ENCODE measurements around the gene ENPP4. TPM values are rescaled to one million over a fixed set of nuclear protein-coding genes. Genes with fewer than 3 reads are reported as not detected.
"Not testable (repeated sequence)": the region's sequence is repeated elsewhere in the genome, so short reads cannot be mapped to it uniquely, and the experiment has no call there.

The ENPP4 gene
- total RNA-seq, 1 experiment from 2014 or later: 8.2 TPM

DNA sequence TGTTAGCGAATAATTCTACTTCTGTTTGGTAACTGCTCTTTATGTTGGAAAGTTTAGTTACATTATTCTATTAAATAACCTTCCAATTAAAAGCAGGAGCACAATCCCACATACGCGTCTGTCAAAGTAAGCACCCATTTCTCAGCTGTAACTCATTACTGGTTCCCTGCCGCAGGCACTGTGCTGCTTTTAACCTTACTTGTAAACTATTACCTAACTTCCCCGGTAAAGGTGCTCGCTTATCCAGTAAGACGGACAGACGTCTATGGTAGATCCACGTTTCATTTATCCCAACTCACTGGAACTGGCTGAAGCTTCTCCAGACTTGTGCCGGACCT, 529 bp upstream of the ENPP4 start:
- no peak for DNase-seq (ENCODE audit: extremely low read depth, low read depth)

- DNase-seq (ENCODE audit: extremely low read depth, low read depth): no peak
Observed at GRCh38 chr6:46130666-46131065, 877 bp downstream of the ENPP4 start.

GRCh38 chr6:46131291-46131690, 1.5 kb downstream of the ENPP4 start:
- not testable (repeated sequence) for DNase-seq (ENCODE audit: extremely low read depth, low read depth)

- no peak for DNase-seq (ENCODE audit: extremely low read depth, low read depth)
Observed at GRCh38 chr6:46134216-46134615, 4.4 kb downstream of the ENPP4 start.

- no peak for DNase-seq (ENCODE audit: extremely low read depth, low read depth)
Observed at GRCh38 chr6:46135176-46135575, 5.4 kb downstream of the ENPP4 start.

DNA sequence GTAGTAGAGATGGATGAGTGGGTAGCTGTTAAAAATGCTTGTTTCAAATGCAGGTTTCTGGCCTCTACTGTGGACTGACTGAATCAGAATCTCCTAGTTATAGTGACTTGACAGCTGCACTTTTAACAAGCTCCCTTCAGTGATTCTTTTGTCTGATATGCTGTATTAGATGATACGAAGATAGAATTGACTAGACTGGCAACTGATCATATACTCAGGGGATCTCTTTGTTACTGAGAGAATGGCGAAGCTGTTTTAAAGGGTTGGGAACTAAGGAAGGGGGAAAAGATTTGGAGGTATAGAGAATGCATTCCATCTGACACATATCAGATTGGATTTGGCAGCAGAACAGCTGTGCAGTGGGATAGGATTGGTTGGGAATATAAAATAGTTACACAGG, 7.0 kb downstream of the ENPP4 start:
- DNase-seq (ENCODE audit: extremely low read depth, low read depth): no peak

DNA sequence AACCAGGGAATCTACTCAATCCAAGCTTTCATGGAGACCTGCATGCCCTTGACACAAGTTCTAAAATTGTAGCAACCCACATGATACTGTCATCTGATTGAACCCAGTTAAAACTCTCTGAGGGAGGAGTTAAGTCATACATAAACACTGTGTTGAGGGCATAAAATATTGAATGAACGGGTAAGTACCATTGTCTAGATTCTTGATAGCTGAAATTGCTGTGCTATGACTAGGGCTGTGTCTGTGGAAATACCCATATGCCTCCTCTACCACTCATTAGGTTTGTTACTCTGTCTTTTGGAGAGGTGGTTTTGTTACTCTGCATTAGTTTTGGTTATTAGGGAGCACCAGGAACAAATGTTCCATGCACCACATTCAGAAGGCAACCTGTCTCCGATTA, 7.6 kb downstream of the ENPP4 start:
- no peak for DNase-seq (ENCODE audit: extremely low read depth, low read depth)

DNA sequence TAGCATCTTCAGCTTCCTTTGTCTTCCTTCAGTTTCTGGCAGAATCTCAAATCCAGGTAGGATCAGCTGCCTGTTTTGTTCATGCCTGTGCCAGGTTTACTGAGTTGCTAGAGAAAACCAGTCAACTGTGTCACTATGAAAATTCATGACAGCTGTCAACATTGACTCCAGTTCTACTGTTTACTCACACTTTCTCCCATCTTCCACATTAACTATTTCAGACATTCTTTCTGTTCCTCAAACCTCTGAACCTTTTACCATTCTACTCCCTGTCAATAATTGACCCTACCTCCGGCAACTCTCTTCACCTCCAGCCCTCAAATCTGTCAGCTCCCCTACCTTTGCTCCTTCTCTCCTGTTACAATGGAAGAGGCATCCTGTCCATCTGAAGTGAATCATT, 8.5 kb downstream of the ENPP4 start:
- no peak for DNase-seq (ENCODE audit: extremely low read depth, low read depth)

GRCh38 chr6:46144270-46144669, 14.5 kb downstream of the ENPP4 start:
- no peak for DNase-seq (ENCODE audit: extremely low read depth, low read depth)

- not testable (repeated sequence) for DNase-seq (ENCODE audit: extremely low read depth, low read depth)
Observed at GRCh38 chr6:46149066-46149465, 19.3 kb downstream of the ENPP4 start.

- DNase-seq (ENCODE audit: extremely low read depth, low read depth): no peak
Observed at GRCh38 chr6:46156701-46157100, 26.9 kb downstream of the ENPP4 start.

DNA sequence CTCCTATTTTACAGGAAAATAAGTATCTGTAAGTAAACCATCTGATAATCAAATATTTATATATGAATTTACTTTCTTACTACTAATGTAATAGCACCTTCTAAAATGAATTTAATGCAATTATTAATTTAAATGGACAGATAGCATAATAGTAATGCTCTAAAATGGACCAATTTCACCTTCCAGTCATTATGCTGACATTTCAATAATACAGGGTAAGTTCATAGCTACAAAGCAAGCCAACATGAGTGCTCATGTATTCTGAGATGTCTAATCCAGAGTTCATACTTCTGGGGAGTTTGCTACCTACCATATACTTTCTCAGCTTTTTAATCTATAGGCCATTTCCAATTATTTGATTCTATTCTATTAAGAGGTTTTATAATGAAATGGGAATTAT, 29.4 kb downstream of the ENPP4 start:
- DNase-seq (ENCODE audit: extremely low read depth, low read depth): no peak

DNA sequence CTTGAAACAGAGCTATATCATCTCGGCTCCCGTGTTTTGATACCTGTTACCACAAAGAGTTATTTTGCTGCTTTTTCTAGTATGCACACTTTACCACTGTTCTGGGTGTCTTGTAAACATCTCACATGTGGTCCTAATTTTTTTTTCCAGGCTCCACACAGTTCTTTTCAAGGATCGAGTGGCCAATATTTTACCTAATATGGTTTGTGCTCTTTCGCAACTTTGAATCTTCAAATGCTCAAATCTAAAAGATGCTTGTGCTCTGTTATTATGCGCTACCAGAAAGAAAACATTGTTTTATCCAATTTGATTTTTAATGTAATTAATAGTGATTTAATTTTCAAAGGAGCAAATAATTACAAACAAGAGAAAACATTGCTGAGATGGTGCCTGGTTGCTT, 30.3 kb downstream of the ENPP4 start:
- DNase-seq (ENCODE audit: extremely low read depth, low read depth): no peak

- DNase-seq (ENCODE audit: extremely low read depth, low read depth): no peak
Observed at GRCh38 chr6:46170357-46171289, 40.8 kb downstream of the ENPP4 start, which contains the start of gene ENPP5. Gene ENPP5 (minus strand): TSS chr6:46170980. CDS start chr6:46168262, 2,718 bp downstream.

- DNase-seq (ENCODE audit: extremely low read depth, low read depth): no peak
Observed at GRCh38 chr6:46172176-46172575, 42.4 kb downstream of the ENPP4 start.

GRCh38 chr6:46174904-46175303, 45.1 kb downstream of the ENPP4 start:
- no peak for DNase-seq (ENCODE audit: extremely low read depth, low read depth)

DNA sequence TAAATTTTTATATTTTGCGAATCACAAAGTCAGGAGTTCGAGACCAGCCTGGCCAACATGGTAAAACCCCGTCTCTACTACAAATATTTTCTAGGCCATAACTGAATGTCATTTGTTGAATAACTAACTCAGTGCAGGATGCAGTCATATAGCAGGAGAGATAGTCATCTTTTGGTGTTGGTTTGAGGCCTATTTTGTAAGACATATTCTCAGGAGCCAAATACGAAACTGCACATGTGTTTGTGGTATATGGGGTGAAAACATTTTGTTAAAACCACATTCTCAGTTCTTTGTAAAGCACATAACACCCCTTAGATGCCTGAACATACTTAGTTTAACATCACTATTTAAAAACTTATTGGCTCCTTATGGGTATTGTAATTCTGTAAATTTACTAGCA, 45.7 kb downstream of the ENPP4 start:
- no peak for DNase-seq (ENCODE audit: extremely low read depth, low read depth)

- DNase-seq (ENCODE audit: extremely low read depth, low read depth): no peak
Observed at GRCh38 chr6:46175976-46176375, 46.2 kb downstream of the ENPP4 start.

DNA sequence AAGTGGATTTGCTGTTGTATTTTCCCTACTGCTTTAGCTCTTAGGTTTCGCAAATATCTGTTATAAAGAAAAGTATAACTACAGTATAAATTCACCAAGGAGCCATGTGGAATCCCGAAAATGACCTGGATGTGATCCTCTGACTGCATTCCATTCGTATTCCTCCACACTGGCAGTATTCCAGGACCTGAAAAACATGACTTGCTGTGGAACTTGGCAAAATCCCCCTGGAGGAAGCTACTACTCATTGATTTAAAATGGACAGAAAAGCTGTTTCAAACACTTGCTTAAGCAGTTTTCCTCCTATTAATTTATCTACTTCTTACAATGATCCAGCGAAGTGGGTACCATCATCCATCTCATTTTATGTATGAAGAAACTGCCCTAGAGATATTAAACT, 54.3 kb downstream of the ENPP4 start:
- DNase-seq (ENCODE audit: extremely low read depth, low read depth): no peak

- no peak for DNase-seq (ENCODE audit: extremely low read depth, low read depth)
Observed at GRCh38 chr6:46186583-46186982, 56.8 kb downstream of the ENPP4 start.

- no peak for DNase-seq (ENCODE audit: extremely low read depth, low read depth)
Observed at GRCh38 chr6:46189726-46190125, 59.9 kb downstream of the ENPP4 start.

- no peak for DNase-seq (ENCODE audit: extremely low read depth, low read depth)
Observed at GRCh38 chr6:46190889-46191288, 61.1 kb downstream of the ENPP4 start.

DNA sequence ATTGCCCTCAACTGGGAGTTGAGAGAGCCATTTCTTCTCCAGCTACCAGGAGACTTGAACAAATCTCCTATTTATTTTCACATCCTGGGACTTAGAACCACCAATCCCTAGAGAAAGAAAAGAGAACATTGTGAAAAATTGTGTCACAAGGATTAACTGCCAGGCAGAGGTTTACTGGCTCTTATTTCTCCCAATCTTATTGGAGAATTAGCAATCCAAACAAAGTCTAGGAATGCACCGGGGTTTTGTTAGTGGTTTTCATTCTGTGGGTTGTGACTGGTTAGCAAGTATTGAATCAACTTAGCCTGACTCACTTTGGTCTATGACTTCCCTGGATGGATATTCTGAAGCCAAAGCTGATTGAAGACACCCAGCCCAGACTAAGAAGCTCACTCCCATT, 62.2 kb downstream of the ENPP4 start:
- DNase-seq (ENCODE audit: extremely low read depth, low read depth): no peak
